HG02571 (cell line): ENCODE measurements around the gene SPINK2.

ENCODE experiments used
- ATAC-seq: cut with Tn5 transposase; IDR thresholded peaks from one replicate; pipeline ENCODE4 v1.9.1; 2021; ENCODE audit warnings: mild to moderate bottlenecking, moderate library complexity; ENCODE audit not compliant: unreplicated experiment

The SPINK2 gene

DNA sequence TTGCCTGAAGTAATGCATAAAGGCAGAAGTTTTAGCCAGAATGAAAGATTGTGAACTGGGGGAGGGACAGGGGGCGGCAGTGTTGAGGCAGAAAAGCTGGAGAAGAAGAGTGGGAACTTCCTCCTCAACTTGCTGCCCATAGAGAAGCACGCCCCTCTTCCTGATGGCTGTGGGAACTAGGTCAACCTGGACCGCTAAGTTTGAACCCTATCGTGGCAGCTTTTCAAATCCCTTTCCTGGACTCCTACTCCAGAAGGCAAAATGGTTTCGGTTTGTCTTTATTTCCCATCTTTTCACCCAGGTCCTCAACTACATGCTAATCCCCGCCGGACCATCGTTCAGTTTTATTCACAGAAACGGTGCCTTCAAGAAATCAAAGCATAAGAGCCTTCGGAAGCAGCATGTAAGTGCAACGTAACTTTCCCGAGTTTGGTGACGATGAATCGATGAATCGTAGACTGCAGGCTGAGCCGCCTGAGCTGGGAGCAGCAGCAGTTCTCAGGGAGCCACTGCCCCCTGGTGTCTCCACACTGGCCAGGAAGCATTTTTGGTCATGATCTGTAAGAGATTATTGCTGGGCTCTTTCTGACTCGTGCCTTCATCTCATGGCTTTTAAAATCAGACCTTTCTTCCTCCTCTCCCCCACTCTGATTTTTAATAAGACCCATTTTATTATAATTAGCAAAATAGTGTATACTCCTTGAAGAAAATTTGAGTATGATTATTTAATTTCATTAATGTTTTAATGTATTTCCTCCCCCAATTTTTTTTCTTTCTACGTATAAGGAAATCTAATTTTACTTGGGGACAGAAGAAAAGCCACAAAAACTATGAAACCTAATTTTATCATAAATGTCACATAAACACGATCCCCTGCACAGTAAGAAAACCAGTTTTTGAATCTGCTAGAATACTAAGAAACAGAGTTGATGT, 21.4 kb downstream of the SPINK2 start:
- ATAC-seq: peak; percentile 96

DNA sequence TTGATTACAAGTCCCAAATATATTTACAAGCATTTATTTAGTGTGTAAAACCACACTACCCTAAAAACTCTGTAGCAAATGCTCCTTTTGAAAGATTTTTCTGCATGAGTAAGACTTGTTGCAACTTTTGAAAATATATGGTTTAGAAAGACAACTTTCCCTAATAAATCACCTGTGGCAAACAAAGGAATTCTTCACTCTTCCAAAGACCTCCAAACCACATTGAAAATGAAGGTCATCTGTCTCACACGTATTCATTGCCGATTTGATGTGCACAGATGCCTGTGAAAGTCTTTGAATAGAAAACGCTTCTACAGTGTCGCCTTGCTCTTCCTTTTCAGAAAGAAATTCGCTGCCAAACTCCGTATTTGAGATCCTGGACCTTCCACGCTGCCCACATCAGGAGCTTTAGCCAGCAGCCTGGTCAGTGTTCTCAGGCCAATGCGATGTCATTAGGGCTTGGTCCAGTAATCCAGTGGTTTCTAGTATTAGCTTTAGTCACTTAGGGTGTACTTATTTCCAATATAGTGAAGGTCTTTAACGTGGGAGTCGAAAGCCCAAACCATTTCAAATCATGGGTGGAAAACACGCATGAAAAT, 22.2 kb downstream of the SPINK2 start:
- ATAC-seq: no peak

DNA sequence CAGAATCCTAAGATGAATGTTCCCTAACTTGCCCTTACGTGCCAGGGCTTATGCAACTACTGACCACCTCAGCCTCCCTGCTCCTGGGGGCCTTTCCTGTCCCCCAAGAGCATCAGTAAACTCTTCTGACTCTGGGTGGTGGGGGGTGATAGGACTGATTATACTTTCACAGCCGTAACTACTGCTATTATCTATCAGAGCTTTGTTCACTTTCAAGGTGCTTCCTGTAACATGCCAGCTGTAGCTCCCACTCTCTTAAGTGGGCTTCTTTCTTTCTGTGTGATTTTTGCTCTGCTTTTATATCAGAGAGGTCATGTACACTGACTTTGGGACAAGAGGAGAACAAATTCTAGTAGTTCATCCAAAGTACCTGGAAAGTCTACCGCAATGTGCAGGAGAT, 25.3 kb downstream of the SPINK2 start:
- ATAC-seq: no peak

DNA sequence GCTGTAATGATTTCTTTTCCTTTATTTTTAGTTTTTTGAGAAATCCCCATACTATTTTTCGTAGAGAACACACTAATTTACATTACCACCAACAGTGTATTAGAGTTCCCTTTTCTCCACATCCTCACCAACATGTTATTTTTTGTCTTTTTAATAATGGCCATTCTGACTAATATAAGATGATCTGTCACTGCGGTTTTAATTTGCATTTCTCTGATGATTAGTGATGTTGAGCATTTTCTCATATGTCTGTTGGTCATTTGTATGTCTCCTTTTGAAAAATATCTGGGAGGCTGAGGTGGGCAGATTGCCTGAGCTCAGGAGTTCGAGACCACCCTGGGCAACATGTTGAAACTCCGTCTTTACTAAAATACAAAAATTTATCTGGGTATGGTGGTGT, 30.2 kb downstream of the SPINK2 start:
- ATAC-seq: no peak

DNA sequence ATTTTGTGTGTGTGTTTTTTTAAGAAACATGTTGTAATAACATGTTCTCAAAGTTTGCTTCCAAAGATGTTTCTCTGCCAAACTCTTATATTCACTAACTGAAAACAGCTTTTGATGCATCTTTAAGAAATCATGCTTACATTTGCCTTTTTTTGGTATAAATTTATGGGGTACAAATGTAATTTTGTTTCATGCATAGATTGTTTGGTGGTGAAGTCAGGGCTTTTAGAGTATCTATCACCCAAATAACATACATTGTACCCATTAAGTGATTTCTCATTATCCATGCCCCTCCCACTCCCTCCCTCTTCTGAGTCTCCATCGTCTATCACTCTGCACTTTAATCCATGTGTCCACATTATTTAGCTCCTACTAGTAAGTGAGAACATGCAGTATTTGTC, 30.8 kb downstream of the SPINK2 start:
- no peak for ATAC-seq

DNA sequence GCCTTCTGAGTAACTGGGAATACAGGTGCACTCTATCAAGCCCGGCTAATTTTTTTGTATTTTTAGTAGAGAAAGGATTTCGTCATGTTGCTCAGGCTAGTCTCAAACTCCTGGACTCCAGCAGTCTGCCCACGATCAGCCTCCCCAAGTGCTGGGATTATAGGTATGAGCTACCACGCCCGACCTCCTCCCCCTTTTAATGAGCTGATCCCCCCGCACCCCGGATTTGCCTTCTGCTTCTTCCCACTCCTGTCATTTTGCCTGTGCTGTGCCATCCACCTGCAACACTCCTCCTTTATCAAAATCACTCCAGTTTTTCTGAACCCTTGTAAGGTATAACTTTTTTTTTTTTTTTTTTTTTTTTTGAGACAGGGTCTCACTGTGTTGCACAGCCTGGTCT, 33.4 kb downstream of the SPINK2 start:
- ATAC-seq: no peak

DNA sequence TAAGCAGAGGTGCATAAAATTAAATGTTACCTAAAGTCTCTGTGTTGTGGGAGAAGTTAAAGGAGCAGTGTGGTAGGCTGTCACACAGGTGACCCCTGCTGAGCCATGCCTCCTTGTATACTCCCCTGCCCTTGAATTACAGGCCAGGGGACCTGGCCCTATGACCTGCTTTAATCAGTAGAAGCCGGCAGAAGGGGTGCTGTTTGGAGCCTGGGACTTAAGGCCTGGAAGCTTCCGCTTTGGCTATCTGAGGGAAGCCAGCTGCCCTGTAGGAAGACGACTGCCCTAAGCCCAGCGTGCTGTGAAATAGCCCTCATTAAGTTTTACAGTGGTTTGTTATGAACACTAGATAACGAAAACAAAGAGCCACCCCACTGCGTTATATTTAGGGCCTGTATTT, 34.1 kb downstream of the SPINK2 start:
- no peak for ATAC-seq

DNA sequence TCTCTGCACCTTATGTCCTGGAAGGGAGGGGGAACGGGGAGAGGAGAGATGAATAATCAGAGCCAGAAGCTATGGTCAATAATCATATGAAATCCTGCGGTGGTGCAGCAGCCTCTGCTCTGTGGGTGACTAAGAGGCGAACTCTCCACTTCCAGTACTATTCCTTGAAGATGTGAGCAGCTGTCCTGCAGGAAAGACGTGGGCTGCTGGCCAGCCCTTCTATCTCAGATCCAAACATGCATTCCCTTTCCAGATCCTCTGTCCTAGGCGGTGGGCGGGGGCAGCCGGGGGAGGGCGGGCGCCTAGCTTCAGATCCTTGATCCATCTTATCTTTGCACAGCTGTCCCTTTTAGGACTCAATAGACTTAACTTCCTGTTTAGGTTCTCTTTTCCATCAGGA, 34.5 kb downstream of the SPINK2 start:
- ATAC-seq: no peak

DNA sequence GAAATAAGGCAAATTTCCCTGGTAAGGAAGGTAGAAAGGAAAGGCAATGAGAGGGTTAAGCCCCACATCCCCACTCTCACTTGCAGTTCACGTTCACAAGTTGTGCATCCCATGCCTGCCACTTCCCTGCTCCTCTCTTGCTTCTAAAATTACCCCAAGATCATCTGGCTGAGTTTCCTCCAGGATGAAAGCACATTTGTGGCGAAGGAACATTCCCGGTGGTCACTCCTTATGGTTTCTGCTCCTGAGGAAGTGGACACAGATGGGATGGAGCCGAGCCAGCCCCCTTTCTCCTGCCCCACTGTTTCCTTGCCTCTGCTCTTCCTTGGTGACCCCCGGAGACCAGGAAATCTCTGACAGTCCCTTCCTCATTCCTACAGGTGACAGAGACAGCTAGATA, 37.5 kb downstream of the SPINK2 start:
- no peak for ATAC-seq

DNA sequence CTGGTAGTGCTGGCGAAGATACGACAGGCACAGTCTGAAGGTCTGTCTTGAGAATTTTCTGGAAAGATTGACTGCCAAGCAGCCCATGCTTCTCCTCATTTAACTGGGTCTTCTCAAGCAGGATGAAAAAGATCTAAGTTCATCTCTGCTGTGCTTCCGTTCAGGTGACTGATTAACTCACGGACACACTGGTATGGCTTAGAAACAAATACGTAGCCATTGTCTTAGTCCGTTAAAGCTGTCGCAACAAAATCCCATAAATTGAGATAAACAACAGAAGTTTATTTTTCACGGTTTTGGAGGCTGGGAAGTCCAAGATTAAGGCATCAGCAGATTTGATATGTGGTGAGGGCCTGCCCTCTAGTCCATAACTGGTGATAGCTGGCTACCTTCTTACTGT, 39.5 kb downstream of the SPINK2 start:
- ATAC-seq: no peak

DNA sequence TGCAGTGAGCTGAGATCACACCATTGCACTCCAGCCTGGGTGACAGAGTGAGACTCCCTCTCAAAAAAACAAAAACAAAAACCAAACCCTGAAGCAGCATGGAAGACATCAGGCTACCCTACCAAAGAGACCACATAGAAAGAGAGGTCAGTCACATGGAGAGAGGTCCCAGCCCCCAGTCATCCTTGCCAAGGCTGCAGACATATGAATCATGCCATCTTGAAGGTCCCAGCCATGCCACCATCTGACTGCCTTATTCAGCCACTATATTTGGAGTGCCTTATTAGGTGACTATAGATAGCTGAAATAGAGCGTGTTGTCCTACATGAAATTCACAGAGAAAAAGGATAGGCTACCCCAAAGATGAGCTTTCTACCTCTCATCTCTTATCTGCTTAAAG, 48.2 kb downstream of the SPINK2 start:
- no peak for ATAC-seq

DNA sequence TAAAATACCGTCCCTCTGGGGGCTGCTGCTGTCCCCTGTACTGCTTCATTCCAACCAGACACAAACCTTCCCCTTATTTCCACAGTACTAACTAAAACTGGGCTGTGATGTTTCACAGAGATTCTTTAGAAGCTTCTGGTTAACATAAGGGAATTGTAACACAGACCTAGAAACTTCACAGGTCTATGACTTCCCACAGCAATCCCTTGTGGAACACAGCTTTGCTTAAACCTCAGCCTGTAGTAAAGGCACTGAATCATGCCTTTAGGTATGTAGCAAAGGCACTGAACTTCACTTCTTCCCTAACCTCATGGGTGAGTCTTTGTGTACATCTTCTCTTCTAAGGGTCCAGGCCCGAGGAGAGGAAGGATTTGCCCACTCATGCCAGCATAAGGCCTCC, 49.4 kb downstream of the SPINK2 start:
- no peak for ATAC-seq

DNA sequence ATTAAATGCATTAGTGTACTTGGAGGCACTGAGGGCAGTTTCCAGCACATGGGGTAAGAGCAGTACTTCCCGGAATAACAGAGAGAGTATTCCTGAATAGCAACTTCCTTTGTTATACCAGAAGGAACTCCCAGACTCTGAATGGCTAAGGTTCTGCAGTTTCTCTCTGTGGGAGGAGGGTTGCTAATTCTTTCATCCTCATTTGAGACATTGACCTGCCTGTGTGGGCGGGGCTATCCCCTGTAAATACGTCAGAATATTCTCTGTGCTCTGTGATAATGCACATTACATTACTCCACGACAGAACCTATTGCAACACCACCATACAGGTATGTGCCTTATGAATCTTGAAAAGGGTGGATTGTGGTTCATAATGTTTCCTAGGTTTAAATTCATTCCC, 52.7 kb downstream of the SPINK2 start:
- ATAC-seq: no peak

DNA sequence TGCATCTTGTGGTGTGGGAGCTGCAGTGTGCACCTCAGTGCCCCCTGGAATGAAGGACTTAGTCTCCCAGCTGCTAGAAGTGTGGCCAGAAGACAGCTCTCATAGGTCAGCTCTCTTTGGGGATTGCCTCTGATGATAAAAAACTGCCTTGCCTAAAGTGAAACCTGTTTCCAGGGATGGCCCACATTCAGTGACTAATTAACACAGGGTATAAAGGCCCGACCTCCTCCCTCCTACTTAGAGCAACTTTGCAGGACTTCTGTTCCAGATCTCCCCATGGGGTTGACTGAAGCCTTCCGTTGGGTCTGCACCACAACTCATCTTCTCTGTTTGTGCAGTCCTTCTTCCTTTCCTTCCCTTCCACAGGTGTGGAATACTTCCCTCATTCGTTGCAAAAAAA, 53.2 kb downstream of the SPINK2 start:
- ATAC-seq: no peak

DNA sequence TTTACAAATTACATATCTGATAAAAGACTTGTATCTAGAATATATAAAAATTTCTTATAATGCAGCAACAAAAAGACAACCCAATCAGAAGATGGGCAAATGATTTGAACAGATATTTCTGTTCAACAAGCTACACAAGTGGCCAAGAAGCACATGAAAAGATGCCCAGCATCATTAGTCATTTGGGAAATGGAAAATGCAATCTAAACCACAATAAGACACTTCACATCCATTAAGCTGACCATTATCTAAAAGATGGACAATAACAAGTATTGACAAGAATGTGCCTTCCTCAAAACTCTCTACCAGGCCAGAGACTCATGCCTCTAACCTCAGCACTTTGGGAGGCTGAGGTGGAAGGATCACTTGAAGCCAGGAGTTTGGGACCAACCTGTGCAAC, 53.9 kb downstream of the SPINK2 start:
- no peak for ATAC-seq

DNA sequence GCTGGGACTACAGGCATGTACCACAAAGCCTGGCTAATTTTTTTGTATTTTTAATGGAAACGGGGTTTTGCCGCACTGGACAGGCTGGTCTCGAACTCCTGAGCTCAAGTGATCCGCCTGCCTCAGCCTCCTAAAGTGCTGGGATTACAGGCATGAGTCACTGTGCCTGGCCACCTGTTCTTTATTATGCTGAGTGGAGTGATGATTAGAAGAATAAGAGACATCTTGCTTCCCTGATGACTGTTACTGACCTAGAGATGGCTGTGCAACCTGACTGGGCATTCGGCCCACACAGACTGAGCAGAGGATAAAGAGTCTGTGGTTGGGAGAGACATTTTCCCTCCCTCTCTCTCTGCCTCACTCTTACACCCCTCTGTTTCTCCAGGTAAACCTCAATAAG, 56.7 kb downstream of the SPINK2 start:
- no peak for ATAC-seq

DNA sequence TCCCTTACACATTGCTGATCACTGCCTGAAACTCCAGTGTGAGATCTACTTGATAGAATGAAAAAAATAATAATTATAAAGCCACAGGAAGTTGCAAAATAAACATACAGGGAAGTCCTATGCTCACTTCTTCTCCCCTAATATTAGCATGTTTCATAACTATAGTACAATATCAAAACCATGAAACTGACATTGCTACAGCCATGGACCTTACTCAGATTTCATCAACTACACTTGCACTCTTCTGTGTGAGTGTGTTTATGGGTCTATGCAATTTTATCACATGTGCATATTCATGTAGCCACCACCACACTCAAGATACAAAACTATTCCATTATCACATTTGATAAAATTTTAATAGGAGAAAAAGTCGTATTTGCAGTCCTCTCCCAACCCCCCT, 57.3 kb downstream of the SPINK2 start:
- ATAC-seq: no peak

DNA sequence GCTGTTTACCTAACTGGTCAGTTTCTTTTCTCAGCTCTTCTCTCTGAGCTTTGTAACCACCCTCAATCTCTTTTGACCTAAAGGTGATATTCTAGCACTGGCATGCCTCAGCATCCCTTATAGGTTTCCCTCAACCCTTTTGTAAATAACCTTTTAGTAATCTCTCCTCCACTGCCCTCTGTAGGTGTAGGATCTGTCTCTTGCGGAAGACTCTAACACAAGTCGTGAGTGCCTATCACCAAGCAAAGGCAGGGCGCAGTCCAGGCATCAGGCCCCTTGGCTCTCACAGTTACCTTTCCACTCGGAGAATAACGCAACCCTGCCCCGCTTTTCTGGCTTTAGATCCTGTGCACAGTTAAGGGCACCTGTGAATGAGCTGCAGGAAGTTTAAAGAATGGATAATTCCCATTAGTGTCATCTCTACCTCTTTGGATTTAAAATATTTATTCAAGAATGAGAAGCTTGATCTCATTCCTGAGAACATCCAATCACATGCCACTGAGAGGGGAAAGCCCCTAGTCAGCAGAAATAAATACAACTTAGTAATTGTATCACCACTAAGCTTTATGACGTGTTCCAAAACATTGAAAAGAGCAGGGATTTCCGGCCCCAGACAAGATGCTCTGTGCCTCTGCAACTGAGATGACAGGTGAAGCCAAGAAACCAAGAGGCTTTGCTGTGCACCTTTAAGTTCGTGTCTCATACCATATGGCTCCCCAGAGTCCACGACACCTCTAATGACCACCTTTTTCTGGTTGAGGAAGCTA, 58.8 kb downstream of the SPINK2 start:
- ATAC-seq: no peak

DNA sequence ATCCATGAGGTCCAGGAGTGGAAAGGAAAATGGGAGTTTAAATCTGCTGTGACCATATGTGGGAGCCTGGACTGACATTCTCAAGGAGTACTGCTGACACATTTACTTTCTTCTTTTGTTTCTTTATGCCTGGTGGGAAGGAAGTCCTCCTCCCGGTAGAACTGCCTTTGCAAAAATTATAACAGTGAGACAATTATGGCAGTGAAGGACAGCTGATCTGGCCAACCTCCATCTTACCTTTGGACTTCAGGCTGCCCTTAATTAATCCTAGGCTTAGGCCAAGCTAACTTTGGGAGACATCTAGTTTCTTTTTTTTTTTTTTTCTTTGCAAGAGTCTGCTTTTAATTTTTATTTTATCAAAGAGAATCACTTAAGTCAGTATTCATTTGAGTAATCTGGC, 61.3 kb downstream of the SPINK2 start:
- no peak for ATAC-seq
